ENCODE data around the gene NAV3.
A peak's percentile ranks its signal among the peaks of the same experiment; 100 is the strongest.

Gene NAV3

DNA sequence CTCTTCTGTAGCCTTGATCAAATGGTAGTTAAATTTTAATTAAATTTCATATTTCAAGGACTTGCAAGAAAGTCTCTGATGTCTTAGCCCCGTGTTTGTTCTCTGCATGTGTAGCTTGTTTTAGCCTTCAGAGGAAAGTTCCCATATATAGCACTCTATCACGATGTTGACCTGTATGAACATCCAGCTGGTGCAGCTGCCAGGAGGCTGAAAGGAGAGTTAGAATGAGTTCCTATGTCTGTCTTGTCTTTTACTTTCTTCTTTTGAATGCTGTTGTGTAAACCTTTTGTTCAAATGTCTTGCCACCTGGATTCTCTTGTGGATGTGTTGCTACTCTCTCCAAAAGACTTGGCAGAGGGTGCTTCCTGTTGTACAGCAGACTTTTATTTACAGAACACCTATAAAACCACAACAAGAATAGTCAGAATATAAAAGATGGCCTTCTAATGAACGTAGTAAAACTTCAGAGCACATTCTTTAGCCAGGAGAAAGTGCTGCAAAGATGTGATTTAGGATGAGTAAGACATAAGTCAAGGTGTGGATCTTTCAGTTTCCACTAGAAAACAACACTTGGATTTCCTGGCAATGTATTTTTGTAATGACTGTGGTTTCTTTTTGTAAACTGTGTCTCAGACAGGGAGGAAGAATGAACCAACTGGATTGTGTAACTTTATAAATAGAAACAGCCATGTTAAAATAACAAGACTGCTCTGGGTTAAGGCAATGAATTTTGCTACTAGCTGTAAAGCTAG, 17.2 kb downstream of the NAV3 start:
- DNase-seq = peak; percentile 16 to 85

DNA sequence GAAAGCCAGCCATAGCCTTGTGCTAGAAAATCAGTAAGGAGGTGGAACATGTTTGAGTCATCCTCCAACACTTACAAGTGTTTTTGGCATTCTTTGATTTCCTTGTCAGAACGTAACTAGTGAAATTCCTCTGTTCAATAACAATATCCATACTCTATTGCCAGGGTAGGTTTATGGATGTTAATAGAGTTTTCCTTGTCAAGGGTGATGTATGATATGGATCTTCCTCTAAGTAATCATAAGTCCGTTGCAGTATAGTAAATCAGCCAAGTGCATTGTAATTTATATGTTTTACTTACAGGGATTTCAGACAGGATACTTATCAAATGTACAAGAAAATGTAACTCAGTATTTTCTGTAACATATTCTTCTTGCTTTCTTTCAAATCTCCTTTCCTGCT, 19.4 kb downstream of the NAV3 start:
- no peak for DNase-seq

DNA sequence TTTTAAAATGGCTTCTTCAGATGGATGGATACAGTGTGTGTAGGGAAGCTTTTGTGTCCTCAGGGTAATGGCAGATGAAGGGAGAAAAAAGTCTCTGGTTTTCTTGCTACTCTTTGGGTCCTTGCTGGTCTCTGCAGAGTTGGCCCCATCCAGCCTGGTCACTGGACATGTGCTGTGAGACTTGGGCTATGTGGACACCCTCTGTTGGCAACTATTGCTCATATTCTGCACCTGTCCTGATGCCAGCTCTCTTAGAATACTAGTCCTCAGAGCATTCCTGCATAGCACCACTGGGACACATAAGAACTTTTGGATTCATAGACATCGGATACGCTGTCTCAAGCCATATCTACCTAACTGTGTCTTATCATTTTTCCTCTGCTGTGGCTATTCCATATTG, 20.0 kb downstream of the NAV3 start:
- DNase-seq = no peak

GRCh38 chr12:77855548-77855947, 24.9 kb downstream of the NAV3 start:
- no peak for DNase-seq

DNA sequence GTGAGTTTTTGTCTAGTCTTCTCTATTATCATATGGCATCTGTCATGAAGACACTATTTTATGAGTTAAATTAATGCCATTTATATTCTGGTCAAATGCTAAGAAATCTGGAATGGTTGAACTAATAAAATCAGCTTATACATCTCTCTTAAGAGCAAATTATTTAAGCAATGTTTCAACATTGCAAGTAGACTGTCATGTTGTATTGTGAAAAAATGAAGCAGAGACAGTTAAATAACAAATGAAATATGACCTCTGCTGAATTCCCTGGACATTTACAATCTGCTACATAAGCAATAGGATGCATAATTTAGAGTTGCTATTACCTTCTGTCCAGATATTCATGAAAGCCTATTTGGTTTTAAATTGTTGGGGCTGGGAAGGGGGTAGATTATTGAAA, 30.6 kb downstream of the NAV3 start:
- no peak for DNase-seq

GRCh38 chr12:77865178-77865577, 34.5 kb downstream of the NAV3 start:
- DNase-seq = no peak

DNA sequence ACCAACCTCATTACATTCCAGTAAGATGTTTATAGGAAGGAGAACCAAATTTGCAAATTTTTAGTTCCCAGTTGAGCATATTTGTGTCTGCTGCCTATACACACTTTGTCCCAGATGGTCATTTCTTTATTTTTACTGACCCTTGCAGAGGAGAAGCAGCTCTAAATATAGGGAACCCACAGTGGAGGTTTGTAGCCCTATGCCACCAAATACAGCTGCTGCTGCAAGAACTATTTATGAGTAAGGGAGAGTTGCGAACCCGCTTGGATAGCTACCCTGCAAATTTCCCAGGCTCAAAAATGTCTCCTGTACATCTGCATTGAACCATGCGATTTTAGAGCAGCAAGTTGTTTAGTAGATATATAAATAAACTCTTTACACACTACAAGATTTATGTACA, 48.2 kb downstream of the NAV3 start:
- no peak for DNase-seq

DNA sequence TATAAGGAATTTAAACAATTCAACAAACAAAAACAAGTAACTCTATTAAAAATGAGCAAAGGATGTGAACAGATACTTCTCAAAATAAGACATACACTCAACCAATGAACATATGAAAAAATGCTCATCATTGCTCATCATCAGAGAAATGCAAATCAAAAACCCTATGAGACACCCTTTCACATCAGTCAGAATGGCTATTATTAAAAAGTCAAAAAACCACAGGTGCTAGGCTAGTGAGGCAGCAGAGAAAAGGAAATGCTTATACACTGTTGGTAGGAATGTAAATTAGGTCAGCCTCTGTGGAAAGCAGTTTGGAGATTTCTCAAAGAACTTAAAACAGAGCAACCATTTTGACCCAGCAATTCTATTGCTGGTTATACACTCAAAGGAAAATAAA, 52.0 kb downstream of the NAV3 start:
- no peak for DNase-seq

GRCh38 chr12:77888611-77889010, 57.9 kb downstream of the NAV3 start:
- DNase-seq = peak in 1 of 2 experiments; percentile 4

DNA sequence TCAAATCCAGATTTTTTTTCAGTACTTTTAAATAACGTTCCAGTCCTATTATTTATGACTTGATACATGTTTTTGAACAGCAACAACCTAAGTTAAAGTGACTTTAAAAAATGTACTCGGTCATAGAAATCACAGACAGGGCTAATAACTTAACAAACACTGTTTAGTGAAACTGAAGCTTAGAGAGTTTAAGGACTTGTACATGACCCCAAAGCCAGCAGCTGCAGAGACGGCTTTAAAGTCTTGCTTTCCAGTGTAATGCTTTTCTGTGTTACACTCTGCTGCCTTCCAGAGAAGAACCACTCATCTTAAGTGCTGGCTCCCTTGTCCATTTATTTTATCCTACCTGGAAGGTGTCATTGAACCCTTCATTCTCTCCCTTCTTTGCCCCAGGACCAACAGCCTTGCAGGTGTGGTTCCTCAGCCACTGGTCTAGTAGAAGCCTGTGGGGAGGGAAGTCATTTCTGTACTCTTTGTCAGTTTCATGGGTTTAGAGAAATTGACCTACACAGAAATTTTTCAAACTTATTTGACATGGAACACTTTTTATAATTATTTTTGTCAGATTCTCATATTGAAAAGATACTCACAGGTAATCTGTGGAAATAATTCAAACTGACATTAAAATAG, 60.9 kb downstream of the NAV3 start:
- no peak for DNase-seq

GRCh38 chr12:77893918-77894317, 63.2 kb downstream of the NAV3 start:
- DNase-seq = no peak

DNA sequence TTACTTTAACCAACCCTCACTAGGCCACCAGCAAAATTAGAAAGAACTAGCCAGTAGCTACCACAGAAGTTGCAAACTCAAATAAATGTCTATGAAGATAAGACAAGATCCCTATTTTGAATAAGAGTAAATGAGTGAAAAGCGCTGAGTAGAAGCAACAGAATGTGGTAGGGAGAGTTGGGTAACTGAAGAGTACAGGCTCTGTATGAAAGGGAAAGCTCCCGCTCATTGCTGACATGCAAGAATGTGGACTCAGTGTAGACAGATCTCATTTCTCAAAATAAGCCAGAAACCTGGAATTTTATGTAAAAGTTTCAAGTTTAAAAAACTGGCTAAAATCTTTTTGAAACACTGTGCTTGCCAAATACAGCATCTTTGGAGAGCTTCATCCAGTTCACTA, 63.9 kb downstream of the NAV3 start:
- DNase-seq = no peak

DNA sequence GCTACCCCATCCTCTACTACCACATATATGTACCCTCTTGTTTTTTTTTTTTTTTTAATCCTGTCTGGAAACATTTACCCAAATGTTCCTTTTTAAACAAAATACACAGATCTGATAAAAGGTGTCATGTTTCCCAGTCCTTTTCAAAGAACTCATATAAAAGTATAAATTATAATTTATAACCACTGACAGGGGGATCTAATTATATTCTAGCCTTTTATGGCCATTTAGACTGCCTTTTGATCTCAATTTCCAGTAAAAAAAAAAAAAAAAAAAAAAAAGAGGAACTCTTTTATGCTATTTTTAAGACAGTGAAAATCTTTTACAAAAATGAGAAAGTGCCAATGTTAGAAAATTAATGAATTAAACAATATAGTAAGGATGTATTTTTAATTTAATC, 65.0 kb downstream of the NAV3 start:
- no peak for DNase-seq

GRCh38 chr12:77907936-77908335, 77.2 kb downstream of the NAV3 start:
- DNase-seq = no peak

DNA sequence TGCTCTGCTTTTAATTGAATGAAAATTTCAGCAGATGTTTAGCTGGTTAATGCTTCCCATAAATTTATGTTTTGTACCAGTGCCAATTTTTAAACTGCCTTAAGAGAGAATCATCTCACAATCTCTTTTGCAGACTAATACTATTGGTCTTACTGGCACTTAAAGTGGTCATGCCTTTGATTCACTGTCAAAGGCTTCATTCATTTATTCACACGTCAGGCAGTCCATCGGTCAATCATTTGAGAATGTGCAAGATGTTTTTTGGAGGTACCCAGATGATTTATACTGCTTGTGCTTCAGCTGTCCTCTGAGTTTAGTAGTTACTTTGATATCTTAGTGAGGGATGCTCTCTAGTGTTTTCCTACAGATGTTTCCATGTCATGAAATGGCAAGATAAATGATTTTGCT, 83.4 kb downstream of the NAV3 start:
- DNase-seq = no peak

DNA sequence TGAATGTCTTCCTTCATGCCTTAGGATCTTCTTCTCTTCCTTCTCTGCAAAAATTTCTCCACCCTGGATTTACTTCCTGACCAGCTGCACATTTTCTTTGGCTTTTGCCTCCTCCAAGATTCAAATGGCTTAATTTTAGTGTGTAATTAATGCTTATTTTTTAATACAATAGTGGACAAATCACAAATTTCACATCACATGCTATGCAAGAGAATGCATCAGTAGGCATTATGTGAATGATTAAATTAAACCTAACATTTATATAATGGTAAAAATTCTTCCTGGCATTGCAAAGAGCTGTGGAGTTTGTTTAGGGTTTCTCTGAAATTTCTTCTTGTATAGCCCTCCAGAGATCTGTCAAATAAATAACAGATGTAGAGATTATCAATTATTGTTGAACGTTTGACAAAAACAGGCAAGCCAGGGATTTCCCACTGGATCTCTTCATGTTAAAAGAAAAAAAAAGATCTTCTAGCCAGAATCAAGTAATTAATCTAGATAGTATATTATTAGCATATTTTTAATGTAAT, 84.4 kb downstream of the NAV3 start:
- no peak for DNase-seq

GRCh38 chr12:77916276-77916675, 85.6 kb downstream of the NAV3 start:
- DNase-seq = no peak

DNA sequence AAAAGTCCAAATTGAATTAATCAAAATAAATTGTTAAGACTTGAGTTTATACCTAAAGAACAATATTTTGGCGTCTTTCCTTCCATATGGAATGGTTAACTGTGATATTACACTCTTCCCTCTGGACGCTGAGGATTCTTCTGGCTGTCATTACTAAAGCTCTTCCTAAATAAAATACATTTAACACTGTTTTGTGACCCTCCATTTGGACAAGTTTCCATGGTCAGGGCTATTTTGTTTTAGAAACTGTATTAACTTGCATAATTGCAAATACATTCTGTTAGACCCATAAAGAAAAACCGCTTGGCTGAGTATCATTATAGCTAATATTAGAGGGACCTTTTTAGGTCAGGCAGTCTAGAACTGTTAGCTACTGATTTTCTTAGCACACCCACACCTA, 87.4 kb downstream of the NAV3 start:
- no peak for DNase-seq

DNA sequence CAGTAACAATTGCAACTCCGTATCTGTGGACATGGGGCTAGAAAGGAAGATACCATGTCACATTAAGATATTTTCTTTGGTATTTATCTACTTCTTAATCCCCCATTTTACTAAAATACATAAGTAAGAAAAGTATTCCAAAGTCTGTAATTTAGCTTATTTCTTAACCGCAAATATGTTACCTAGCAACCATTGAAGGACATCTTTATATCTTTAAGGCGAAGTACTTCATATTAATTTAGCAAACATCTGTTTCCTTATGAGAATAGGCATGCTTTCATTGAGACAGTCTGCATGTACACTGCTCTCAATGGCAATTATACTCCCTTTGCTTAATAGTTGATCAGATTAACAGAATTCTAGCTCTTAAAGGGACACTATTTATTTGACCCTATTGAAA, 88.8 kb downstream of the NAV3 start:
- DNase-seq = no peak

DNA sequence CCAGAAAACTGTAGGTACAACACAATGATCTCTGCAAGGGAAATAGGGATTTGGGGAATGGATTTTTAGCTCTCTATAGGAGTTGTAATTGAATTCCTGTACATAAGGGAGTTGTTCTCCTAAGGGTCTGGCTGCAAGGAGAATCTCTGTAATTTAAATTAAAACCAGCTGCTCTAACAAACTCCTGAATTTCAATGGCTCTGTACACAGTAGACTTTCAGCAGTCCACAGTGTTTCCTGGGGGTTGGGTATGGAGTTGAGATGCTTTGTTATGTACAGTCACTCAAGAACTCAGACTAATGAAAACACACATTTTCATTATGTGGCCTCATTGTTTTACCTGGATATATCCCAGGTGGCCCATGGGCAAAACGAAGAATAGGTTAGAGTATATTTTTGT, 93.2 kb downstream of the NAV3 start:
- DNase-seq = no peak

DNA sequence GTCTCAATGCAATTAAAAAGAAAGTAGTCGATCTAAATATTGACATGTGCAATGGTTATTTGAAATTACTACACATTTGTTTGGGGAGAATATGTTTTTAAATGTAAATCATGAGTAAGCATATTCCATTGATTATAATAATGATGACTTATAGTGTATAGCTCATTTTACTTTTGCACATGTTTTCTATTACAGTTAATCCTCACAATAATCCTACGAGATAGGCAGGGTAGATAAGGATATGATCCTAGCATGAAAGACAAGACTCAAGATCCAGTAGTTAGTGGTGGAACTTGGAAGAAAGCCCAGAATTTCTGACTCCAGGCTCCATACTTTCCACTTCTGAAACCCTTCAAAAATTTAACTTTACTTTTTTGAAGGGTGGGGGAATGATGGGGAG, 94.0 kb downstream of the NAV3 start:
- DNase-seq = no peak

DNA sequence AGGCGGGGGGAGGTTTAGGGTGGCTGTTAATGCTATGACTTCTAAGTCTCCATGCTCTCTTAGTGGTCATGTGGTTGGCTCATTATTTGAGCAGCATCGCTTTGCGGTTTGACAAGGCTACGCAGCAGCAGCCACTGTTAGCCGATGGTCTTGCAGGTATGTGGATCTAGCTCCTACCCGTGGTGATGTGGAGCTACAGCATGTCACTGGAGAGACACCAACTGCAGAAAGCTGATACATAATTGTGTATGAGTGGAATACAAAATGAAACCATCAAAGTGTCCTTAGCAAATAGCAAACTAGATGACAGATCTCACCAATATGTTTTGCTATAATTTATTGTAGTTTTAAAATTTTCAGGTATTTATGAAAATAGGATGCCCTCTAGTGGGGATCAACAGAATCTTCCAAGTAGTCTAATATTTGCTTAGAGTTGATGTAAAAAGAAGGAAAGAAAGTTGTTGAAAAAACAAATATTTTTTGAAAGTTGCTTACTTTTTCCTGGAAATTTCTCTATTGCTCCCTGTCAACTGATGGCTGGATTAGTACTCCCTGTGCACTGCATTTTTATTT, 94.9 kb downstream of the NAV3 start:
- peak; percentile 56 to 84 for DNase-seq

GRCh38 chr12:77928078-77928477, 97.4 kb downstream of the NAV3 start:
- no peak for DNase-seq

DNA sequence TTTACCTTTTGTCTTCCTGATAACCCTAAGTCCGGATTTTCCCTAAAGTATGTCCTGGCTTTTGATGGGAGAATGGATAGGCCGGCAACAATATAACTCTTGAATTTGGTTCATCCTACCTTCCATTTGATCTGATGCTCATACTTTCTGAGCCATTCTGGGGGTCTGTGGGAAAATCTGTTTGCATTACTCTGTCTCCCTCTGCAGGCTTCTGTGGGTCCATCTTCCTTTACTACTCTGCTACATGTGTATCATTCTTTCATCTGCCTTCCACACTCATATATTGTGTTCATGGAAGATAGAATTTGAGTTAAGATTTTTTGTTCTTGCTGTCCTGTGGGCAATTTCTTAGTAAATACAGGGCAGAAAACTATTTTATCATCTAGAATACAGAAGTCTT, 101.5 kb downstream of the NAV3 start:
- DNase-seq = no peak

Data from SW 1271 (cell line).